Retinal pigment epithelial cell (primary cell): ENCODE results near the gene LRRN1.

ENCODE experiments used
- DNase-seq: peaks from one replicate; pipeline ENCODE4 v3.0.0-alpha.2; 2010; ENCODE audit warnings: low read depth
- H3K4me3 ChIP-seq: 2 replicates; pipeline ENCODE4 v1.5.1; 2011; ENCODE audit warnings: mild to moderate bottlenecking, low read length, control low read depth, moderate library complexity
- TF ChIP-seq, protein P1 (sequence below): conservative IDR thresholded peaks from 2 replicates; pipeline ENCODE4 v1.5.1; 2011; ENCODE audit warnings: low read depth, low read length, control low read depth, inconsistent platforms

Gene LRRN1

GRCh38 chr3:3799173-3800079 lies at the start of gene LRRN1:
TSS of gene LRRN1 (plus strand) at chr3:3799431. CDS start at chr3:3844642, 45,211 bp downstream.
- DNase-seq, result peak; percentile 62
- peak within 1 kb of the TSS; percentile 88 for H3K4me3 ChIP-seq
- TF ChIP-seq, protein P1, sequence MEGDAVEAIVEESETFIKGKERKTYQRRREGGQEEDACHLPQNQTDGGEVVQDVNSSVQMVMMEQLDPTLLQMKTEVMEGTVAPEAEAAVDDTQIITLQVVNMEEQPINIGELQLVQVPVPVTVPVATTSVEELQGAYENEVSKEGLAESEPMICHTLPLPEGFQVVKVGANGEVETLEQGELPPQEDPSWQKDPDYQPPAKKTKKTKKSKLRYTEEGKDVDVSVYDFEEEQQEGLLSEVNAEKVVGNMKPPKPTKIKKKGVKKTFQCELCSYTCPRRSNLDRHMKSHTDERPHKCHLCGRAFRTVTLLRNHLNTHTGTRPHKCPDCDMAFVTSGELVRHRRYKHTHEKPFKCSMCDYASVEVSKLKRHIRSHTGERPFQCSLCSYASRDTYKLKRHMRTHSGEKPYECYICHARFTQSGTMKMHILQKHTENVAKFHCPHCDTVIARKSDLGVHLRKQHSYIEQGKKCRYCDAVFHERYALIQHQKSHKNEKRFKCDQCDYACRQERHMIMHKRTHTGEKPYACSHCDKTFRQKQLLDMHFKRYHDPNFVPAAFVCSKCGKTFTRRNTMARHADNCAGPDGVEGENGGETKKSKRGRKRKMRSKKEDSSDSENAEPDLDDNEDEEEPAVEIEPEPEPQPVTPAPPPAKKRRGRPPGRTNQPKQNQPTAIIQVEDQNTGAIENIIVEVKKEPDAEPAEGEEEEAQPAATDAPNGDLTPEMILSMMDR, result no peak

- DNase-seq, result no peak
- no peak overlapping the region for H3K4me3 ChIP-seq
- TF ChIP-seq, protein P1, result no peak
These were observed 45.8 kb upstream of the LRRN1 start for GRCh38 chr3:3753416-3753815.

GRCh38 chr3:3765661-3766060 lies 33.6 kb upstream of the LRRN1 start:
- TF ChIP-seq, protein P1, result no peak
- DNase-seq, result no peak
- H3K4me3 ChIP-seq, result no peak overlapping the region

DNA sequence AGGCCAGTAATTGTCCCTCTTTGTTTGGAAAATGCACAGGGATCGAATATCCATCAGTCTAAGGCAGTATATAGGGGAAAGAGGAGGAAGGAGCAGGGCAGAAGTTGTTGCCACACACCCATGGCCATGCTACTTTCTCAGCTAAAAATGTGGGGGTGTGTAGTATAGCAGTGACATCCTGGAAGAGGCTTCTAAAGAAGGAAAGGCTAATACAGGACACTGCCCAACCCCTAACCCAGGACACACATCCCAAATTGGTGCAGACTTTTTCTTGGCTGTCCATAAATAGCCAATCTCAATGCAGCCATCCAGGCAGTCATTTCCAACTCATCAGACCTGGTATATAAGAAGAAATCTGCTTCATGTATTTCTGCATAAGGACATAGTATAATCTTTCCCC lies 33.1 kb upstream of the LRRN1 start:
- DNase-seq, result no peak
- TF ChIP-seq, protein P1, result no peak

GRCh38 chr3:3771094-3771493 lies 28.1 kb upstream of the LRRN1 start:
- TF ChIP-seq, protein P1, result no peak
- no peak overlapping the region for H3K4me3 ChIP-seq
- no peak for DNase-seq

More for the DNA sequence above, 33.1 kb upstream of the LRRN1 start:
- H3K4me3 ChIP-seq, result no peak overlapping the region

- DNase-seq, result no peak
- TF ChIP-seq, protein P1, result no peak
- no peak overlapping the region for H3K4me3 ChIP-seq
These were observed 27.7 kb upstream of the LRRN1 start for GRCh38 chr3:3771567-3771966.

DNA sequence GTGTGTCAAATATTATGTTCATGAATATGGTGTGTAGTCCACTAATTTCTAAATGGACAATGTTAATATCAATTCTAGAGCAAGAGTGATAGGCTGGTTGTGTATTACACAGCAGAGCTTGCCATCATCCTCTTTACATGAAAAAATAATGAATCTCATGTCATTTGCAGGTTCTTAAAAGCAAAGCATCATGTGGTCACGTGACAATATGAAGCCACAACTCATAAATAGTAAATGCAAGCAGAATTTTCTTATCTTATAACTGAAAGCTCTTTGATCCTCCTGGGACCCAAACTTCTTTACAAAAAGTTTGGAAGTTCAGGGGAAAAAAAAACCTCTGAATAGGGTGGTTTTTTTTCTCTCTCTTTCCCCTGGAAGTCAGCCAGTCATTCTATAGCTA lies 26.9 kb upstream of the LRRN1 start:
- TF ChIP-seq, protein P1, result no peak
- H3K4me3 ChIP-seq, result no peak overlapping the region
- DNase-seq, result no peak
